IPS-NIHi7 (cell line): ENCODE measurements around the gene UFSP2.

Experiments
- DNase-seq: peaks from one replicate; pipeline ENCODE4 v3.0.0; 2012; ENCODE audit warnings: mixed read lengths; ENCODE audit errors: extremely low spot score

UFSP2 gene, protein sequence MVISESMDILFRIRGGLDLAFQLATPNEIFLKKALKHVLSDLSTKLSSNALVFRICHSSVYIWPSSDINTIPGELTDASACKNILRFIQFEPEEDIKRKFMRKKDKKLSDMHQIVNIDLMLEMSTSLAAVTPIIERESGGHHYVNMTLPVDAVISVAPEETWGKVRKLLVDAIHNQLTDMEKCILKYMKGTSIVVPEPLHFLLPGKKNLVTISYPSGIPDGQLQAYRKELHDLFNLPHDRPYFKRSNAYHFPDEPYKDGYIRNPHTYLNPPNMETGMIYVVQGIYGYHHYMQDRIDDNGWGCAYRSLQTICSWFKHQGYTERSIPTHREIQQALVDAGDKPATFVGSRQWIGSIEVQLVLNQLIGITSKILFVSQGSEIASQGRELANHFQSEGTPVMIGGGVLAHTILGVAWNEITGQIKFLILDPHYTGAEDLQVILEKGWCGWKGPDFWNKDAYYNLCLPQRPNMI

DNA sequence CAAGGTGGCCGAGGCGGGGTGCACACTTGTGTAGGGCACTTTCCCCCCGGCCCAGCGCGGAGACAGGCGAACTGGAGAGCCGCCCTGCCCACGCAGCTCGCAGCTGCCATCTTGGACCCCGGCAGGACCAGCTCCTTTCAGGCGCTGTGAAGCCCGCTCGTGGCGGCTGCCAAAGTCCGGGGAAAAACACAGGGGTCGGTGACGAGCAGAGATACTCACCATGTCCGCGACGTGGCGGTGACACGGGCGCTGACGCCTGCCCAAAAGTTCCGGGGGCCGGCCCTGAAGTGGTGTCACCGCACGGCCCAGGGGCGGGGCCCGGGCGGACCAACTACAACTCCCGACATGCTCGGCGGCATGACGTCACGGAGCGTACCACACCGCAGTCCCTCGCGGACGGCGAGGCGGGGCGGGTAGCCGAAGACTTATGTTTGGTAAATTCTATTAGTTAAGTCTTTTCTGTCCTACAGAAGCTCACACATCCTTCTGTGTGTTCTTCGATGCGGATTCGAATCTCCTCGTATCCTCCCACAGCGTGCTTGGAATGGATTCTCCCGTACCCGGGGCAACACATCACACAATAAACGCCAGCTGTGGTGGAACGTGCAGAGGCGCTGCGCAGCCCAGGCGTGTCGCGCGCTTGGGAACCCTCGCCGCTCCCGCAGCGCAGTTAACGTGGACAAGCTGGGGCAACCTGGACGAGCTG lies at the start of gene UFSP2:
UFSP2 (minus strand) TSS at position 318 of the 706 bp plus-strand sequence; CDS start at position 222, 96 bp downstream.
- peak; percentile 85 for DNase-seq

DNA sequence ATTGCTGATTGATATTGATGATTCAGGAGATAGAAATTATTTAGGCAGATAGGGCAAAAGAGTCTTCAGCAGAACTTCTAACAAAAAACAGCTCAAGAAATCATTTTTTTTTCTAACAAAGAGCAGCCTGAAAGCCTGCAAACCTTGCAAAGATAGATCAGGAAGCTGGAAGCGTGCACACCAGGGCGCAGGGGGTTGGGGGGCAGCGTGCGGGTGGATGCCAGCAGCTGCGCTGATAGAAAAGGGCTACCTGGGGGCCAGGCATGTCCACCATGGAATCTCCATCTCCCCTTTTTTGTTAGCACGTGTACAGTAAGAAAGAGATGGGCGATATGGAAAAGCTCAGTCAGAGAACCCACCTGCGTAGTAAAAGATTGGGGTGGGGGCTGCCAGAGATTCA lies 47.5 kb upstream of the UFSP2 start:
- DNase-seq = no peak

- no peak for DNase-seq
Observed at GRCh38 chr4:185472103-185472542, 46.4 kb upstream of the UFSP2 start.

DNA sequence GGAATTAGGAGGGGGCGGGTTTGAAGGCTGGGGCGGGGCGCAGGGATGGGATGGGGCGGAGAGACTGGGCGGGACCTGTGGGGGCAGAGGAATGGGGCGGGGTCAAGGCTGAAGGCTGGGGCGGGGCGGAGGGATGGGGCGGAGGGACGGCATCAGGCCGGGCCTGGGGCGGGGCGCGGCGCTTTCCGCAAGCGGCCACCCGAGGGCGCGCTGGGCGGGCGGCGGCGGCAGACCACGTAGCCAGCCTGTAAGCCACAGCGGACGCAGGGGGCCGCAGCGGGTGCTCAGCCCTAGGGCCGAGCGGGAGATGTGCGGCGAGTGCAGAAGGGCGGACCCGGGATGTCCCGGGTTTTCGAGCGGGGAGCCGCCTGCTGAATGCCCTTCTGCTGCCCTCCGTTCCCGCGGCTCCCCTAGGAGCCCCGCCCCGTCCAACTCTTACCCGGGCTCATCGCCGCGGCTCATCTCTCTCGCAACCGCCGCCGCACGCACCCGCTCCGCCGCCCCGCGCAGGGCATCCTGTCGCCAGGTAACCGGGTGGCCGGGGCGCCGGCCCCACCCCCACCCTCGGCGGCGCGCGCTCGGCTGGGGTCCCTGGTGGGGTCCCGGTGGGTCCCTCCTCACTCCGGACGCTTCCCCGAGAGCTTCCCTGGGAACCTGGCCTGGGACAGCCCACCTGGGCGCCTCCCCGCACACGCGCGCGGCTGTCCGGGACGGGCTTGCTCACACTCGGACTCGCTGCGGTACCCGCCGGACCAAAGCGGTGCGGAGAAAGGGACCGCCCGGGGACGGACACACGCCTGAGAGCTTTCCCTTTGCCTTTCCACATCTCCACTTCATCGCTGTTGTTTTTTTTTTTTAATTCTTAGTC lies 45.7 kb upstream of the UFSP2 start, which contains the start of gene CCDC110:
CCDC110 (minus strand) TSS at position 499 of the 868 bp plus-strand sequence; CDS start at position 449, 50 bp downstream.
- peak; percentile 99 for DNase-seq

DNA sequence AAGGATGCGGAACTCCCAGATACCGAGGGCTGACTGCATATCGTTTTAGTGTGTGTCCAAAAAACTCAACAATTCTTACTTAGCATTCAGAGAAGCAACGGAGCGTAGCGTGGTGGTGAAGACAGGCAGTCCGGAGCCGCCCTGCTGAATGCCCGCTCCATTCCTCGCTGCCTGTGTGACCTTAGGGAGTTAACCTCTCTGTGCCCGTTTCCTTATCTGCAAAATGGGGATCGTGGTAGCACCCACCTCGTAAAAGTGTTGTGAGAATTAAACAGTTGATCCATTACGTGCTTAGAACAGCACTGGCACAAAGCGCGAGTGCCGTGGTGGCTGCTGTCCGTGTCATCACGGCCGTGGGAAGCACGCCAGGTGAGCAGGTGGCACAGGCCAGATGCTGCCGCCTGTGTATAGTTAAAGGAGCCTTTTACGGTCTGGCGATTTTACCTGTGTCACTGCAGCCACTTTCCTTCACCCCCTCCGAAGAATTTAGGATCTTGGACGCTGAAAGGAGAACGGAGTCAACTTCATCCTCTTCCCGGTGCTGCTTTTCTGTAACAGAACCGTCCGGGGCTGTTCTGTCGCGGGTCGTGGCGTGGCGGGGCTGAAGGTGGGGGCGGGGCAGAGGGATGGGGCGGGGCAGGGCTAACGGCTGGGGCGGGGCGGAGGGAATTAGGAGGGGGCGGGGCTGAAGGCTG lies 44.9 kb upstream of the UFSP2 start:
- DNase-seq = no peak

DNA sequence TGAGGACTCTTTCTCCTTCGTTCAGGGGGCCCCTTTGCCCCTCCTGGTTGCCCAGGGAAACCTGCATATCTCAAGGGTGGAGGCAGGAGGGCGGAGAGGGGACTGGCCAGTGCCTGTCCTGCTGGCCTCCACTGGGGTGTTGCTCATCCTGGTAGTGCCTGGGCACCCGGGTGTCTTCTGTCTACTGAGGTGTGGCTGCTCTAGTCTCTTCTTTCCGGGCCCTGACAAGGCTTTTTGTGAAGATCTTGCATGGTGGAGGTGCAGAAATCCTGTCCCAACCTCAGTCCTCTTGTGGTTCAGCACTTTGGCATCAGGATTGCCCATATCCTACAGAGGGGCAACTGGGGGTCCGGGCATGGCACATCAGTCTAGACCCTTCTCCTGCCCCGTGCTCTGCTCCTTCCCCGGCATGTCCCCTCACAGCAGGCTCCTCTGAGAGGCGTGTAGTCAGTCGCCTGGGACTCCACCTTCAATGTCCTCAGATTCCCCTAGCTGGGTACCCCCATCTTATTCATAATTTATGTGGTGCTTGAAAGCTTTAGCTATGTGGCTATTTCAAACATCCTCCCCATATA lies 43.9 kb upstream of the UFSP2 start:
- no peak for DNase-seq

DNA sequence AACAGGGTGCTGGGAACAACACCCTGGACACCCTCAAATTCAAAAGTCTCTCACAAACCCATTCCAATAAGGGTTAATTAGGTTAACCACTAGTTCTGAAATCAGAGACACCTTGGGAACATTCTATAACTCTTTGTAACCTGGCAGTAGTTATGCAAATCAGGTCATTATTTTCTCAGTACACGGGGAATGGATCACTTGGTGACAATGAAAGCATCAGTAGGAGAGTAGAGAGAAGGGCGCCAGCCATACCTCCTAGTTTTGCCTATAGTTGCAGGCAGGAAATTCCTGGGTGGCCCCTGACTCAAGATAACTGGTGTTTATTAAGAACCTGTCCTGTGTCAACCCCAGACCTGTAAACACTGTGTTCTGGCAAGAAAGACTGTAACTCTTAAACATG lies 43.2 kb upstream of the UFSP2 start:
- DNase-seq = no peak

- no peak for DNase-seq
Observed at GRCh38 chr4:185467991-185468390, 42.2 kb upstream of the UFSP2 start.

GRCh38 chr4:185467101-185467500 lies 41.3 kb upstream of the UFSP2 start:
- no peak for DNase-seq

DNA sequence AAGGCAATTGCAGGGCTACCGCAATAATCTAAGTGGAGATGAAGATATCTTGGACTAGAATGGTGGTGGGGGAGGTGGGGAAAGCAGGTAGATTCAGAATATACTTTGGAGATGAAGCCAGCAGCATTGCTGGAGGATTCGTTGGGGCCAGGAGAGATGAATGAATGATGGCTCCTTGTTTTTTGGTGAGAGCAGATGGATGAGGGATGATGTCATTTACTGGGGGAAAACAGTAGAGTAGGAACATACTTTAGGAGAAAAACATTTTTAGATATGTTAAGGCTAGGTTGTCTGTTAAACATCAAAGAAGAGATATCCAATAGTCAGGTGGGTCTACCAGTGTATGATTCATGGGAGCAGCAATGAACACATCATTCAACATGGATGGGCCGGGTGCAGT lies 39.9 kb upstream of the UFSP2 start:
- DNase-seq = no peak

- DNase-seq = no peak
Observed at GRCh38 chr4:185464887-185465286, 39.1 kb upstream of the UFSP2 start.

- peak; percentile 43 for DNase-seq
Observed at GRCh38 chr4:185464183-185464582, 38.4 kb upstream of the UFSP2 start.

- DNase-seq = no peak
Observed at GRCh38 chr4:185463541-185463940, 37.8 kb upstream of the UFSP2 start.

- no peak for DNase-seq
Observed at GRCh38 chr4:185461565-185461964, 35.8 kb upstream of the UFSP2 start.

GRCh38 chr4:185457136-185457535 lies 31.4 kb upstream of the UFSP2 start:
- DNase-seq = peak; percentile 24

DNA sequence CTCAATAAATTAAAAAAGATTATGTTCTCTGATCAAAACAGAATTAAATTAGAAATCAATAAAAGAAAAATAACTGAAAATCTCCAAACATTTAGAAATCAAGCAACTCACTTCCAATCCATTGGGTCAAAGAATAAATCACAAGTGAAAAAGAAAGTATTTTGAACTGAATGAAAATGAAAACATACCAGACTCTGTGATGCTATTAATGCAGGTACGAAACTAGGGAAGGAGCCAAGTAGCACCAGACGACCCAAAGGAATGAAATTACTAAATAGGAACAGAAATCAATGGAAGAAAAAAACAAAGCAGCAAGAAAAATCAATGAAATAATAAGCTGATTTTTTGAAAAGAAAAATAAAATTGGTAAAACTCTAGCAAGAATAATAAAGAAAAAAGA lies 30.4 kb upstream of the UFSP2 start:
- no peak for DNase-seq

DNA sequence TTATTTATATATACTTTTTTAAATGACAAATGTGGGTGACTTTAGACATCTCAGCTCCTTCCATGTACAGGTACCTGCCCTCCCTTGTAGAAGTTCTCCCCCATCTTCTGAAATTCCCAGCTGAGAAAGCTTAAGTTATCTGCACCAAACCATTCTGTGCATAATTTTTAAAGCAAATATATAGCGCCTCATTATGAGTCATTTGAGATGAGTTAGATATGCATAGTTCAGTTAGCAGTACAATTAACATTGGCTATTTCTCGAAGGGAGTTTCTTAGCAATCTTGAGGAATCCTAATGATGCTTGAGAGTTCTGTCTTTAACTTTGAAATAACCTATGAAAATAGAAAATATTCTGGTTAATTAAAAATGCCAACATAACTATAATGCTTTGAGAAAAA lies 19.4 kb upstream of the UFSP2 start:
- DNase-seq = no peak

- no peak for DNase-seq
Observed at GRCh38 chr4:185441479-185441878, 15.7 kb upstream of the UFSP2 start.

GRCh38 chr4:185437809-185438208 lies 12.0 kb upstream of the UFSP2 start:
- no peak for DNase-seq

DNA sequence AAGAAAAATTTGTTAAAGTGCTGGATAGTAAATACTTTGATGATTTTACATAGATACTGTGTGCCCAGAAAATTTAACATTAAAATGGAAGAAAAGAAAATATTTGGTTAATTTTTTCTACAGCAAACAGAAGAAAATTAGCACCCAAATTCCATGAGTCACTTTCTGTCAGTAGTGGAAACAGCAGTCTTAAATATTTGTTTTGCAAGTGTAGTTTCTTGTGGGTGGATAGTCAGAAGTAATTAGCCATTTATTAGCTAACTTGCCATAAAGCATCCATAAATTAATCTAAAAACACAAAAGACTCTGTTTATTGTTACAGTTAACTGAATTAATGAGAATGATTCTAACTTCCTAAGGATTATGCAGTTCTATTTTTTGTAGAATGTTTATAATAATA lies 9.7 kb upstream of the UFSP2 start:
- no peak for DNase-seq

DNA sequence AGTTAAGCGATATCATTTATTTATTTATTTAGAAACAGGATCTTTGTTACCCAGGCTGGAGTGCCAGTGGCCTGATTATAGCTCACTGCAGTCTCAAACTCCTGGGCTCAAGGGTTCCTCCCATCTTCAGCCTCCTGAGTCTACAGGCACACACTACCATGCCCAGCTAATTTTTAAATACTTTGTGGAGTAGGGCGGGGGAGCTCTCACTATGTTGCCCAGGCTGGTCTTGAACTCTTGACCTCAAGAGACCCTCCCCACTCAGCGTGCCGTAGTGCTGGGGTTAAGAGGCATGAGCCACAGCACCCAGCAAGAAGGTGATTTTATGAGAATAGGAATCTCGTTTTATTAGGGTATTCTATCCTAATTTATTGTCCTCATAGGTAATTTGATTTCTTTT lies 3.9 kb upstream of the UFSP2 start:
- no peak for DNase-seq
